ELR (cell line): ENCODE results near the gene HS3ST5.
"Not testable (repeated sequence)": the region's sequence is repeated elsewhere in the genome, so short reads cannot be mapped to it uniquely, and the experiment has no call there.

Experiments used
- DNase-seq: peaks from one replicate; pipeline ENCODE4 v3.0.0-alpha.2; 2015; ENCODE audit warnings: low read depth

HS3ST5 gene

GRCh38 chr6:114276783-114277182 is 66.0 kb downstream of the HS3ST5 start:
- no peak for DNase-seq

GRCh38 chr6:114274836-114275235 is 68.0 kb downstream of the HS3ST5 start:
- no peak for DNase-seq

DNA sequence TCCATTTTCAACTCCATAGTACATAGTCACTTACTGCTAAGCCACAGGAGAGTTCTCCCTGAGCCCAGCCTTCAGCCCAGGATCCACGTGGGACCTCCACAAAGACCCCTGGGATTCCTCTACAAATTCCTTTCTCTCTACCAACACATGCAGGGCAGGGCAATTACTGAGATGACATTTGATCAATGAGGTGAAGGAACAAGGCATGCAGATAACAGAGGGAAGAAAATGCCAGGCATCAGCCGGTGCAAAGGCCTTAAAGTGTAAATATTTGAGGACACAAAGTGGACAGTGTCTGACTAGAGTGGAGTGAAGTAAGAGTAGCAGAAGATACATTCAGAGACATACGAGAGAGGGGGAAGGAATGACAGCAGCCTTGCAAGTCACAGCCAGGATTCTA is 70.2 kb downstream of the HS3ST5 start:
- no peak for DNase-seq

DNA sequence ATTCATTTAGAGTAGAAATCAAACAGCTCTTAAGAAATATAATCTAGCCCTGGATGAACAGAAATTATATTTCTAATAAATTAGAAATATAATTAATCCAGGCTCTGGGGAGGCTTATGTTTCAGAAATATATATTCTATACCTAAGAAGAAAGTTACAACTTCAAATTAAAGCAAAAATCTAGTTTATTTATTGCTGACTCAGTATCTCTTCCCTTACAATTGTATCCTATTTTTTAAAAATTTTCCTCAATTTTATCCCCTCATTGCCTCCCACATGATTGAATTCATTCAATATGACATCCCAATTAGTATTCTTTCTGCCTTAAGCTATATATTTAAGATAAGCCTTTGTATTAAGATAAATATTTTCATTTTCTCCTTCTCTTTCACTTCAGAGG is 71.4 kb downstream of the HS3ST5 start:
- DNase-seq, result no peak

DNA sequence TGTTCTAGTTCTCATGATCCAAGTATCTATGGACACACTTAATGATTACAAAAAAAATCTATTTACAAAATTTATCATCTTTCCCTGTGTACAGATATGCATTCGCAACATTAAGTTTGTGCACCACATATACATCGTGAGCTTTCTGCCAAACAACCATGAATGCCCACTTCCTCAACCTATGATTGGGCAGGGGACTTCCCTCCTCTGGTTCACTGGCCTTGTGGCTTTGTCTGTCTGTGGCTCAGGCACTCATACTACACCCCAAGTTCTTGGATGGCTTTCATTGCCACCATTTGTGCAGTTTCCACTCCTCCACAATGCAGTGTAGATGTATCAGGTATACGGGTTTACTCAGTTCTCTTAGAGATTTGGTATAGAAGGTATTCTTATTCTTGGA is 74.9 kb downstream of the HS3ST5 start:
- no peak for DNase-seq

GRCh38 chr6:114260810-114261209 is 82.0 kb downstream of the HS3ST5 start:
- DNase-seq, result no peak

DNA sequence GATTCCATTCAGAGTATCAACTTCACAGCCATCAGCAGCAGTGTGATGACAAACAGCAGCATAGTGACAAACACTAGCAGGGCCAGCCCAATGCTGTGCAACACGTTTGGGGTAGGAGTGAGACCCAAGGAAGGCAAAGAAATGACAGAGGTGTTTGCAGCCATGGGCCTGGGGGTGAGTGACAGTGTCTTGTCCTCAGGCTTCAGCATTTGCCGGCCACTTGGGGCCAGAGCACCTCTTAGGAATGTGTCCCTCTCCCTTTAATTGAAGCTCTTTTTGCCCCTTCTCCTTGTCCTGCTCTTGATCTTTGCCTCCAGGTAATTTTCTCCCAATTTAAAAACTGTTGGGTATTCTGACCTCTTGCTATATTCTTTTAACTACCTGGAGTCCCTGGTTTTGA is 84.4 kb downstream of the HS3ST5 start:
- no peak for DNase-seq

DNA sequence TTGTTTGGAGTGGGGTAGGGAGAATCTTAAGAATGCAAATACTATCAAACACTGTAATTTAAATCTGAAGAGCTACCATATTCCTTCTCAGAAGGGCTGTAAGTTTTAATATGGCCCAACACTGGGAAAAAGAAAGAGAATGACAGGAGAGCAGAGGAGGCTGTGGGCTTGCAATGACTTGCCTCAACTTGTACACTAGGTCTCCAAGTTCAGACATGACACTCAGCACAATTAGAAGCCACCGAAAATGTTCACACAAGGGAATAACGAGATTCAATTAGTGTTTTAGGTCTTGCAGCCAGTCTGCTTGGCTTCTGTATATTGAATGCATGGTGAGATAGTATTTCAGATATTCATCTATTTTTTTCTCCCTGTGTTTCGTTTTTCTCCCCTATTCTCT is 89.4 kb downstream of the HS3ST5 start:
- DNase-seq, result no peak

DNA sequence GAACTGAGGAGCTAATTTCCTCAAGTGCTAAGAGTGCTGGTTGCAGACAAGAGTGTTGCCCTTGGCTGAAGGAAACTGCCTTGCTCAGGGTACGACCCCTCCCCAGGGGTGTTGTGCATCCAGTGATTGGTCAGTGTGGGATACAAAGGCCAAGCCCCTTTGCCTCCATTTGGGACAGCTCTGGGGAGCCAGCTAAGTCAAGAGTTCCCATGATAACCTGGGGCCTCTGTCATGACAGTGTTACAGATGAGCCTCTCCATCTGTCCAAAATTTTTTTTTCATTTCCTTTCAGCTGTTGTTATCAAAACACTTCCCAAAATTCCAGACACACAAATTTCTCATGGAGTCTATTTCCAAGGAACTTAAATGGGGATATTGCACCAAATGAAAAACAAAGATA is 93.3 kb downstream of the HS3ST5 start:
- no peak for DNase-seq

DNA sequence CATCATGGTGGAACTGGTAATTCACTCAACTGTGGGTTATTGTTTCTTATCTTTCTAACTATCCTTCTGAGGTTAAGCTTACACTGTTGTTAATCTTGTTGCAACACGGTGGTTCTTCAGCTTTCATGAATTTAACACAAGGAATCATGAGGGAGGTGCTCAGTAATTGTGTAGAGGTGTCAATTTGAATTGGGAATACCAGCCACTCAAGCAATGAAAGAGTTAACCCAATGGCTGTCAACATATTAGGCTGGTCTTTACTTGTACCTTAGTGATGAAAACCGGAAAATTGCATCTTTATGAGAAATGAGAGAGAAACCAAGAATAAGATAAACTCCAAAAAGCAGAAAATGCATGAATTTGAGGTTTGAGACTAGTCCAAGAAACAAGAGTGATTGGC is 95.7 kb downstream of the HS3ST5 start:
- DNase-seq, result no peak

GRCh38 chr6:114240796-114241195 is 102.0 kb downstream of the HS3ST5 start:
- DNase-seq, result no peak

GRCh38 chr6:114228675-114229074 is 114.1 kb downstream of the HS3ST5 start:
- no peak for DNase-seq

GRCh38 chr6:114227944-114228468 is 114.8 kb downstream of the HS3ST5 start:
- no peak for DNase-seq

DNA sequence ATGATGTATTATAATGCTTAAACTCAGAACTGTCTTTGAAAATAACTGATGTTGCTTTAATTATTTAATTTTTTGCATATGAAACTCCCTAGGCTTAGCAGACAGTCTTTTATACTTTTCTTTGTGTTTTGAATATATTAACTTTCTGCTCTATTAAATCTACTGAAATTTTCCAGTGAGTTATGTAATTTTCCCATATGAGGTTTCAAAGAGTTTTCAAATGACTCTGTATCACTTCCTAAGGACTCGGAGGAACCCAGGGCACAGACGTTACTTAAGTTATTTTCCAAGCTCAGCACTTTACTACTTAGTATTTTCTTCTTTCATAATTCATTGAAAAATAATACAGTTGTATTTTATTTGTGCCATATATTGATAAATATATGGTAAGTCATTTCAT is 122.6 kb downstream of the HS3ST5 start:
- DNase-seq, result no peak

GRCh38 chr6:114218437-114219340 is 124.1 kb downstream of the HS3ST5 start:
- no peak for DNase-seq

DNA sequence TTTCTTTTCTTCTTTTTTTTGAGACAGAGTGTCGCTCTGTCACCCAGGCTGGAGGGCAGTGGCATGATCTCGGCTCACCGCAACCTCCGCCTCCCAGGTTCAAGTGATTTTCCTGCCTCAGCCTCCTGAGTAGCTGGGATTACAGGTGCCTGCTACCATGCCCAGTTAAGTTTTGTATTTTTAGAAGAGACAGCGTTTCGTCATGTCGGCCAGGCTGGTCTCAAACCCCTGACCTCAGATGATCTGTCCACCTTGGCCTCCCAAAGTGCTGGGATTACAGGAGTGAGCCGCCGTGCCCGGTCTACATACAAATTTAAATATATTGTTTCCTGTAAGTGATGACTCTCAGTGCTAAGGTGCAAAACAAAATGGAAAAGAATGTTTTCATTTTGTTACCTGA is 124.8 kb downstream of the HS3ST5 start:
- not testable (repeated sequence) for DNase-seq

DNA sequence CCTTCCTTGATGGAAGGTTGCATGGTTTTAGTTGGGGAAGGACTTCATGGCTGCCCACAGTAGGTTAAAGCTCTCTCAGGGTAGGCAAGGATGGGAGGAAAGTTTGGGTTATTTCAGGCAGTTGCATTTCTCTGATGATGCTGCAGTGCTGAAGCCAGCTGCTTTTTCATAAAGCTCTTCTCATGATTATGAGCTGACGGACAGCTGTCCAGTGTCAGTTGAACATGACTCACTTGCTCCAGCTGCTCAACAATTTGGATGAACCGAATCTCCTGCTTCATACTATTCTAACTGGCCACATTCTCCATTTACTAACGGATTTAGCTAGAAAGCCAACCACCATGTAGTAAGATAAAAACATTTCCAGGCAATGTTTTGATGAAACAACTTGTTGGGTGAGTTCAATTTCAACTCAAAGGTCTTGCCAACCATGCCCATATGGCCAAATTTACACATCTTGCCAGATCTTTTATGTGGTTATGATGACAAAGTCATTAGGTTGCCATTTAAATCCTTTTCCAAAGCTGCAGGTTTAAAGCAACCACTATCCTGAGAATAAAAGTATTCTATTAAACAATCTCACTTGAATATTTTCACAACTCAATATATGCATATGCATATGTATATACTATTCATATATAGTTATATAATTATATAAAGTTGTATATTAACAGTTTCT is 125.9 kb downstream of the HS3ST5 start:
- no peak for DNase-seq

DNA sequence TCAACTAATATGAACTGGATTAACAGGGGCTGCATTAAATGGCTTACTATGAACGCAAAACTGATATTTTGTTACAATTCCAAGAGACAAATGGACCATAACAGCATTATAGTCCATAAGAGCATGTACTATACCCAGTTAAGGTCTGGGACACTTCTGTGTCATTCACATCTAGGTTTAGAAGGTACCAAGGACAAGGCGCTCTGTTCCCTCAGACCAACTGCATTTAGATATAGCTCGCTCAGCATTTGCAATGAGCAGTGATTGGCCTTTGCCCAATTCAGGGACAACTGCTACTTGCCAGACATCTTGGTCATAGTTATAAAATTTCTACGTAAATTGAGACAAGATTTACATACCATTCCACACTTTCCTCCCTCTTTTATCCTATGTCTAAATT is 132.4 kb downstream of the HS3ST5 start:
- no peak for DNase-seq

- DNase-seq, result no peak
Observed at GRCh38 chr6:114203460-114203859, 139.4 kb downstream of the HS3ST5 start.

- DNase-seq, result no peak
Observed at GRCh38 chr6:114202389-114202788, 140.4 kb downstream of the HS3ST5 start.

- DNase-seq, result no peak
Observed at GRCh38 chr6:114200891-114201290, 141.9 kb downstream of the HS3ST5 start.

GRCh38 chr6:114195631-114196403 is 147.0 kb downstream of the HS3ST5 start:
- no peak for DNase-seq

GRCh38 chr6:114195027-114195365 is 147.8 kb downstream of the HS3ST5 start:
- DNase-seq, result no peak
